HEK293 (cell line): ENCODE results near the gene CEBPA.
A peak's percentile ranks its signal among the peaks of the same experiment; 100 is the strongest.

Experiments used
- CTCF ChIA-PET: fragments of 350-600 bp; formaldehyde crosslinking; extraction: SDS; loops from one replicate; lab custom pipeline; 2021; ENCODE audit warnings: antibody characterized with exemption; lab: Yijun Ruan, JAX
- POLR2A ChIA-PET: fragments of 300-600 bp; formaldehyde crosslinking; extraction: SDS; loops from one replicate; lab custom pipeline; 2020; ENCODE audit warnings: antibody characterized with exemption, inconsistent platforms; lab: Yijun Ruan, JAX
- H3K27ac ChIP-seq: fragments of 200-500 bp; sonication (Bioruptor generic); 2 replicates; pipeline ENCODE4 v1.5.1; 2014; ENCODE audit warnings: low read depth, low read length, control low read depth, inconsistent platforms; ENCODE audit errors: extremely low read depth
- H3K36me3 ChIP-seq, 2 experiments: fragments of 200-500 bp in 1 of 2; sonication (Bioruptor generic) in 1 of 2; 1 replicate in 1 of 2; 2 replicates in 1 of 2; pipeline ENCODE4 v1.5.1; 2014 to 2017; ENCODE audit warnings: inconsistent platforms in 2 of 2, low read length in 2 of 2; ENCODE audit not compliant: control insufficient read depth in 2 of 2, insufficient read depth in 1 of 2
- H3K4me1 ChIP-seq: fragments of 200-500 bp; sonication (Bioruptor generic); 2 replicates; pipeline ENCODE4 v1.5.1; 2014; ENCODE audit warnings: mild to moderate bottlenecking, low read length, inconsistent platforms; ENCODE audit not compliant: control insufficient read depth, insufficient read depth
- H3K4me3 ChIP-seq: 2 replicates; pipeline ENCODE4 v1.5.1; 2011; ENCODE audit warnings: low read depth, mild to moderate bottlenecking, control low read depth, low read length, moderate library complexity
- H3K9me3 ChIP-seq: fragments of 200-500 bp; sonication (Bioruptor generic); 2 replicates; pipeline ENCODE4 v1.5.1; 2014; ENCODE audit warnings: low read depth, low read length, inconsistent platforms; ENCODE audit not compliant: control insufficient read depth, insufficient read depth
- BCL6B ChIP-seq: fragments of 450-650 bp; formaldehyde crosslinking; IDR thresholded peaks from 2 replicates; pipeline ENCODE4 v1.5.1; 2017; ENCODE audit warnings: missing biosample characterization, missing genetic modification characterization
- HOXC10 ChIP-seq: sonication (generic); formaldehyde crosslinking; IDR thresholded peaks from 2 replicates; pipeline ENCODE4 v1.8.1; 2023; ENCODE audit warnings: mild to moderate bottlenecking, missing genetic modification reagents
- SALL2 ChIP-seq: fragments of 450-650 bp; formaldehyde crosslinking; IDR thresholded peaks from 2 replicates; pipeline ENCODE4 v1.5.0; 2017; ENCODE audit warnings: missing biosample characterization, mild to moderate bottlenecking, missing genetic modification characterization, borderline replicate concordance
- ZBTB10 ChIP-seq: fragments of 450-650 bp; formaldehyde crosslinking; IDR thresholded peaks from 2 replicates; pipeline ENCODE4 v1.5.1; 2016; ENCODE audit warnings: missing biosample characterization, missing genetic modification characterization
- ZBTB48 ChIP-seq: fragments of 450-650 bp; formaldehyde crosslinking; IDR thresholded peaks from 2 replicates; pipeline ENCODE4 v1.5.1; 2016; ENCODE audit warnings: missing biosample characterization, missing genetic modification characterization
- ZBTB6 ChIP-seq: fragments of 450-650 bp; formaldehyde crosslinking; IDR thresholded peaks from 2 replicates; pipeline ENCODE4 v1.5.1; 2017; ENCODE audit warnings: missing biosample characterization, missing genetic modification characterization
- ZFP69B ChIP-seq: fragments of 450-650 bp; formaldehyde crosslinking; IDR thresholded peaks from 2 replicates; pipeline ENCODE4 v1.5.1; 2016; ENCODE audit warnings: missing biosample characterization, missing genetic modification characterization
- ZNF23 ChIP-seq: fragments of 450-650 bp; formaldehyde crosslinking; IDR thresholded peaks from 2 replicates; pipeline ENCODE4 v1.5.1; 2016; ENCODE audit warnings: missing biosample characterization, missing genetic modification characterization, borderline replicate concordance
- ZNF239 ChIP-seq: fragments of 450-650 bp; formaldehyde crosslinking; IDR thresholded peaks from 2 replicates; pipeline ENCODE4 v1.5.1; 2016; ENCODE audit warnings: missing biosample characterization, missing genetic modification characterization
- ZNF341 ChIP-seq: fragments of 450-650 bp; formaldehyde crosslinking; IDR thresholded peaks from 2 replicates; pipeline ENCODE4; 2016; ENCODE audit warnings: low read depth, missing biosample characterization, missing genetic modification characterization
- ZNF37A ChIP-seq: fragments of 450-650 bp; IDR thresholded peaks from 2 replicates; pipeline ENCODE4 v1.5.1; 2018; ENCODE audit warnings: missing biosample characterization, missing genetic modification characterization
- ZNF423 ChIP-seq: fragments of 450-650 bp; formaldehyde crosslinking; IDR thresholded peaks from 2 replicates; pipeline ENCODE4 v1.5.1; 2016; ENCODE audit warnings: missing biosample characterization, missing genetic modification characterization
- ZNF658 ChIP-seq: fragments of 450-650 bp; formaldehyde crosslinking; IDR thresholded peaks from 2 replicates; pipeline ENCODE4; 2016; ENCODE audit warnings: missing biosample characterization, missing genetic modification characterization
- ZNF664 ChIP-seq: fragments of 450-650 bp; formaldehyde crosslinking; IDR thresholded peaks from 2 replicates; pipeline ENCODE4 v1.5.1; 2016; ENCODE audit warnings: missing biosample characterization, missing genetic modification characterization
- ZNF701 ChIP-seq: fragments of 450-650 bp; formaldehyde crosslinking; IDR thresholded peaks from 2 replicates; pipeline ENCODE4 v1.5.1; 2016; ENCODE audit warnings: missing biosample characterization, missing genetic modification characterization
- TF ChIP-seq, protein P1 (sequence below): fragments of 450-650 bp; formaldehyde crosslinking; IDR thresholded peaks from 2 replicates; pipeline ENCODE4 v1.5.1; 2016; ENCODE audit warnings: missing biosample characterization, missing genetic modification characterization
- TF ChIP-seq, protein P2 (sequence below): fragments of 450-650 bp; formaldehyde crosslinking; IDR thresholded peaks from 2 replicates; pipeline ENCODE4 v1.5.1; 2016; ENCODE audit warnings: missing biosample characterization, missing genetic modification characterization

Gene CEBPA

GRCh38 chr19:33275559-33275932, 26.8 kb downstream of the CEBPA start:
- Histone ChIP-seq H3K27ac (no peak overlapping the region), H3K4me1 (peaks cover 14% of the 10 kb centered on the region), H3K4me3 (no peak overlapping the region), H3K9me3 (no peaks in the 10 kb centered on the region), H3K36me3 (no peaks in the 10 kb centered on the region)
- TF ChIP-seq ZBTB10 (0 out of 2 replicates have a peak, but pooled peaks have one; percentile 30), SALL2 (tag by site-specific recombination) (0 out of 2 replicates have a peak, but pooled peaks have one; percentile 13), ZBTB6 (tag by site-specific recombination) (peak; percentile 94), ZNF37A (tag by site-specific recombination) (no peak)
- TF ChIP-seq, protein P1, sequence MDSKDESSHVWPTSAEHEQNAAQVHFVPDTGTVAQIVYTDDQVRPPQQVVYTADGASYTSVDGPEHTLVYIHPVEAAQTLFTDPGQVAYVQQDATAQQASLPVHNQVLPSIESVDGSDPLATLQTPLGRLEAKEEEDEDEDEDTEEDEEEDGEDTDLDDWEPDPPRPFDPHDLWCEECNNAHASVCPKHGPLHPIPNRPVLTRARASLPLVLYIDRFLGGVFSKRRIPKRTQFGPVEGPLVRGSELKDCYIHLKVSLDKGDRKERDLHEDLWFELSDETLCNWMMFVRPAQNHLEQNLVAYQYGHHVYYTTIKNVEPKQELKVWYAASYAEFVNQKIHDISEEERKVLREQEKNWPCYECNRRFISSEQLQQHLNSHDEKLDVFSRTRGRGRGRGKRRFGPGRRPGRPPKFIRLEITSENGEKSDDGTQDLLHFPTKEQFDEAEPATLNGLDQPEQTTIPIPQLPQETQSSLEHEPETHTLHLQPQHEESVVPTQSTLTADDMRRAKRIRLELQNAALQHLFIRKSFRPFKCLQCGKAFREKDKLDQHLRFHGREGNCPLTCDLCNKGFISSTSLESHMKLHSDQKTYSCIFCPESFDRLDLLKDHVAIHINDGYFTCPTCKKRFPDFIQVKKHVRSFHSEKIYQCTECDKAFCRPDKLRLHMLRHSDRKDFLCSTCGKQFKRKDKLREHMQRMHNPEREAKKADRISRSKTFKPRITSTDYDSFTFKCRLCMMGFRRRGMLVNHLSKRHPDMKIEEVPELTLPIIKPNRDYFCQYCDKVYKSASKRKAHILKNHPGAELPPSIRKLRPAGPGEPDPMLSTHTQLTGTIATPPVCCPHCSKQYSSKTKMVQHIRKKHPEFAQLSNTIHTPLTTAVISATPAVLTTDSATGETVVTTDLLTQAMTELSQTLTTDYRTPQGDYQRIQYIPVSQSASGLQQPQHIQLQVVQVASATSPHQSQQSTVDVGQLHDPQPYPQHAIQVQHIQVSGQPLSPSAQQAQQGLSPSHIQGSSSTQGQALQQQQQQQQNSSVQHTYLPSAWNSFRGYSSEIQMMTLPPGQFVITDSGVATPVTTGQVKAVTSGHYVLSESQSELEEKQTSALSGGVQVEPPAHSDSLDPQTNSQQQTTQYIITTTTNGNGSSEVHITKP (tag by site-specific recombination), result no peak
- ChIA-PET POLR2A (interaction anchor here (1.0 kb wide), 1 partner anchor 27 kb away, joined by 3 read pairs; no protein-coding TSS in a partner anchor), CTCF (interaction anchor here (0.6 to 1.0 kb wide), 3 partner anchors 26 to 157 kb away, joined by 3 to 4 read pairs (median 3); no protein-coding TSS in a partner anchor)

- Histone ChIP-seq H3K4me1 (peaks cover 14% of the 10 kb centered on the region), H3K9me3 (no peaks in the 10 kb centered on the region), H3K27ac (no peak overlapping the region), H3K36me3 (no peaks in the 10 kb centered on the region), H3K4me3 (no peak overlapping the region)
- TF ChIP-seq ZNF664 (tag by site-specific recombination) (no peak), ZNF701 (tag by site-specific recombination) (0 out of 2 replicates have a peak, but pooled peaks have one; percentile 3), ZNF423 (no peak), ZBTB48 (tag by site-specific recombination) (no peak), ZNF658 (tag by site-specific recombination) (no peak), ZNF341 (tag by site-specific recombination) (peak; percentile 0; the same call in 1 of the 2 replicates), HOXC10 (CRISPR knock-in tag) (no peak), ZNF239 (tag by site-specific recombination) (no peak), ZBTB10 (no peak), ZNF23 (tag by site-specific recombination) (no peak), BCL6B (tag by site-specific recombination) (no peak), ZFP69B (tag by site-specific recombination) (no peak)
- TF ChIP-seq, protein P2, sequence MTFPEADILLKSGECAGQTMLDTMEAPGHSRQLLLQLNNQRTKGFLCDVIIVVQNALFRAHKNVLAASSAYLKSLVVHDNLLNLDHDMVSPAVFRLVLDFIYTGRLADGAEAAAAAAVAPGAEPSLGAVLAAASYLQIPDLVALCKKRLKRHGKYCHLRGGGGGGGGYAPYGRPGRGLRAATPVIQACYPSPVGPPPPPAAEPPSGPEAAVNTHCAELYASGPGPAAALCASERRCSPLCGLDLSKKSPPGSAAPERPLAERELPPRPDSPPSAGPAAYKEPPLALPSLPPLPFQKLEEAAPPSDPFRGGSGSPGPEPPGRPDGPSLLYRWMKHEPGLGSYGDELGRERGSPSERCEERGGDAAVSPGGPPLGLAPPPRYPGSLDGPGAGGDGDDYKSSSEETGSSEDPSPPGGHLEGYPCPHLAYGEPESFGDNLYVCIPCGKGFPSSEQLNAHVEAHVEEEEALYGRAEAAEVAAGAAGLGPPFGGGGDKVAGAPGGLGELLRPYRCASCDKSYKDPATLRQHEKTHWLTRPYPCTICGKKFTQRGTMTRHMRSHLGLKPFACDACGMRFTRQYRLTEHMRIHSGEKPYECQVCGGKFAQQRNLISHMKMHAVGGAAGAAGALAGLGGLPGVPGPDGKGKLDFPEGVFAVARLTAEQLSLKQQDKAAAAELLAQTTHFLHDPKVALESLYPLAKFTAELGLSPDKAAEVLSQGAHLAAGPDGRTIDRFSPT (tag by site-specific recombination), result no peak
- ChIA-PET POLR2A (interaction anchor here (1.0 kb wide), 1 partner anchor 28 kb away, joined by 3 read pairs; no protein-coding TSS in a partner anchor), CTCF (interaction anchor here (0.6 to 1.0 kb wide), 4 partner anchors 26 to 523 kb away, joined by 3 to 4 read pairs (median 4); no protein-coding TSS in a partner anchor)
These were observed 27.4 kb downstream of the CEBPA start for GRCh38 chr19:33274663-33275558.
